GM04503 (cell line): ENCODE measurements around the gene ZFYVE28.

Source experiments
- DNase-seq: peaks from one replicate; pipeline ENCODE4 v3.0.0-alpha.2; 2012; ENCODE audit warnings: low read depth

ZFYVE28 gene

GRCh38 chr4:2366252-2367192, 51.9 kb downstream of the ZFYVE28 start:
- DNase-seq, result no peak

- no peak for DNase-seq
These were observed 52.6 kb downstream of the ZFYVE28 start for GRCh38 chr4:2365913-2366210.

- DNase-seq, result no peak
These were observed 53.2 kb downstream of the ZFYVE28 start for GRCh38 chr4:2365054-2365912.

- DNase-seq, result no peak
These were observed 53.8 kb downstream of the ZFYVE28 start for GRCh38 chr4:2364654-2365053.

GRCh38 chr4:2363951-2364653, 54.3 kb downstream of the ZFYVE28 start:
- DNase-seq, result no peak

GRCh38 chr4:2363056-2363721, 55.3 kb downstream of the ZFYVE28 start:
- DNase-seq, result peak; percentile 6

- no peak for DNase-seq
These were observed 56.0 kb downstream of the ZFYVE28 start for GRCh38 chr4:2362266-2363055.

- no peak for DNase-seq
These were observed 56.8 kb downstream of the ZFYVE28 start for GRCh38 chr4:2361366-2362265.

GRCh38 chr4:2360396-2360730, 58.1 kb downstream of the ZFYVE28 start:
- no peak for DNase-seq

- DNase-seq, result no peak
These were observed 58.7 kb downstream of the ZFYVE28 start for GRCh38 chr4:2359591-2360395.

GRCh38 chr4:2357821-2358745, 60.4 kb downstream of the ZFYVE28 start:
- no peak for DNase-seq

GRCh38 chr4:2356123-2357069, 62.0 kb downstream of the ZFYVE28 start:
- no peak for DNase-seq

GRCh38 chr4:2354760-2355159, 63.7 kb downstream of the ZFYVE28 start:
- no peak for DNase-seq

- DNase-seq, result no peak
These were observed 64.3 kb downstream of the ZFYVE28 start for GRCh38 chr4:2354118-2354517.

GRCh38 chr4:2353222-2354107, 65.0 kb downstream of the ZFYVE28 start:
- no peak for DNase-seq

- DNase-seq, result no peak
These were observed 65.7 kb downstream of the ZFYVE28 start for GRCh38 chr4:2352729-2353221.
